Right atrium auricular region (tissue), 2 donors: ENCODE data around the gene NUP210L. TPM values are rescaled to one million over a fixed set of nuclear protein-coding genes. Genes with fewer than 3 reads are reported as not detected.
"Not testable (repeated sequence)": the region's sequence is repeated elsewhere in the genome, so short reads cannot be mapped to it uniquely, and the experiment has no call there.

Experiments used
- DNase-seq: peaks from one replicate; pipeline ENCODE4 v3.0.0-alpha.2; 2019; ENCODE audit warnings: low spot score
- H3K27ac ChIP-seq, 2 donors: fragments of 200-600 bp; sonication (generic); 1 replicate in 1 of 2; 2 replicates in 1 of 2; pipeline ENCODE4 v1.5.1; 2016 to 2019
- H3K27me3 ChIP-seq, 2 donors: fragments of 200-600 bp; sonication (generic); one replicate each; pipeline versions ENCODE4 v1.5.1 to v1.6.0; 2017 to 2019
- H3K36me3 ChIP-seq: fragments of 200-600 bp; sonication (generic); one replicate; pipeline ENCODE4 v1.5.1; 2016
- H3K4me1 ChIP-seq, 2 donors: fragments of 200-600 bp; sonication (generic); one replicate each; pipeline versions ENCODE4 v1.5.1 to v1.6.0; 2017 to 2019
- H3K4me3 ChIP-seq, 2 donors: fragments of 200-600 bp; sonication (generic); 1 replicate in 1 of 2; 2 replicates in 1 of 2; pipeline ENCODE4 v1.5.1; 2017 to 2019; ENCODE audit warnings: mild to moderate bottlenecking in 1 of 2, moderate library complexity in 1 of 2
- H3K9me3 ChIP-seq, 2 donors: fragments of 200-600 bp; sonication (generic); one replicate each; pipeline ENCODE4 v1.5.1; 2019
- CTCF ChIP-seq, 2 donors: fragments of 200-600 bp; sonication (generic); IDR thresholded peaks; one replicate each; pipeline ENCODE4 v1.5.1; 2019; ENCODE audit warnings: antibody characterized with exemption in 2 of 2
- total RNA-seq, 2 donors: library from RNA; depleted of rRNA; stranded (reverse); fragments of >200 nt; gene quantifications; one replicate each; pipeline ENCODE4 v1.1.0, GENCODE V29; 2016

Gene NUP210L
- total RNA-seq, 2 donors from 2014 or later = 0.28 TPM; not detected in 1

GRCh38 chr1:154094411-154094810 is 60.5 kb downstream of the NUP210L start:
- Histone ChIP-seq H3K36me3 (no peaks in the 10 kb centered on the region), H3K4me1 (no peaks in the 10 kb centered on the region), H3K9me3 (no peaks in the 10 kb centered on the region), H3K27ac (no peak overlapping the region), H3K27me3 (no peaks in the 10 kb centered on the region), H3K4me3 (no peak overlapping the region)
- no peak for DNase-seq
- TF ChIP-seq CTCF (IDR thresholded peaks at IDR 0.05) = no peak

- Histone ChIP-seq H3K27ac (no peak overlapping the region), H3K4me3 (no peak overlapping the region), H3K9me3 (no peaks in the 10 kb centered on the region), H3K27me3 (no peaks in the 10 kb centered on the region), H3K36me3 (no peaks in the 10 kb centered on the region), H3K4me1 (no peaks in the 10 kb centered on the region)
- no peak for TF ChIP-seq CTCF (IDR thresholded peaks at IDR 0.05)
- no peak for DNase-seq
These were observed 61.2 kb downstream of the NUP210L start for GRCh38 chr1:154093699-154094098.

- no peak for TF ChIP-seq CTCF (IDR thresholded peaks at IDR 0.05)
- Histone ChIP-seq H3K27ac (no peak overlapping the region), H3K27me3 (no peaks in the 10 kb centered on the region), H3K36me3 (no peaks in the 10 kb centered on the region), H3K4me3 (no peak overlapping the region), H3K4me1 (no peaks in the 10 kb centered on the region), H3K9me3 (no peaks in the 10 kb centered on the region)
- no peak for DNase-seq
These were observed 63.2 kb downstream of the NUP210L start for GRCh38 chr1:154091706-154092105.

- TF ChIP-seq CTCF (IDR thresholded peaks at IDR 0.05) = no peak
- no peaks in the 10 kb centered on the region for H3K27me3 ChIP-seq
These were observed 67.3 kb downstream of the NUP210L start for GRCh38 chr1:154087574-154087973.

GRCh38 chr1:154083057-154083456 is 71.8 kb downstream of the NUP210L start:
- H3K9me3 ChIP-seq = peaks cover 0 to 13% of the 10 kb centered on the region in 2 donors
- not testable (repeated sequence) for DNase-seq, H3K36me3 ChIP-seq, H3K27me3 ChIP-seq, H3K4me1 ChIP-seq, H3K27ac ChIP-seq, H3K4me3 ChIP-seq

More at GRCh38 chr1:154087574-154087973, 67.3 kb downstream of the NUP210L start:
- no peak for DNase-seq
- Histone ChIP-seq H3K27ac (no peak overlapping the region), H3K36me3 (no peaks in the 10 kb centered on the region), H3K4me3 (no peak overlapping the region), H3K4me1 (no peaks in the 10 kb centered on the region), H3K9me3 (peaks cover 0 to 13% of the 10 kb centered on the region in 2 donors)

- Histone ChIP-seq H3K4me3 (no peak overlapping the region), H3K4me1 (no peaks in the 10 kb centered on the region), H3K27me3 (no peaks in the 10 kb centered on the region), H3K36me3 (no peaks in the 10 kb centered on the region), H3K9me3 (peaks cover 0 to 18% of the 10 kb centered on the region in 2 donors), H3K27ac (no peak overlapping the region)
- DNase-seq = no peak
- no peak for TF ChIP-seq CTCF (IDR thresholded peaks at IDR 0.05)
These were observed 73.3 kb downstream of the NUP210L start for GRCh38 chr1:154081386-154082126.
